Glutamatergic neuron (in vitro differentiated cells): ENCODE measurements around the gene NPPA. TPM values are rescaled to one million over a fixed set of nuclear protein-coding genes. Genes with fewer than 3 reads are reported as not detected.

Experiments
- DNase-seq: peaks from one replicate; pipeline ENCODE4 v3.0.0; 2022
- H3K27ac Mint-ChIP-seq: one replicate; pipeline ENCODE4 v1.8.0; 2020; ENCODE audit warnings: mild to moderate bottlenecking, mixed read lengths, inconsistent platforms; ENCODE audit not compliant: unreplicated experiment
- H3K27me3 Mint-ChIP-seq: one replicate; pipeline ENCODE4 v1.8.0; 2020; ENCODE audit warnings: mild to moderate bottlenecking, moderate library complexity, mixed read lengths, inconsistent platforms; ENCODE audit not compliant: unreplicated experiment
- H3K36me3 Mint-ChIP-seq: one replicate; pipeline ENCODE4 v1.8.0; 2020; ENCODE audit warnings: mild to moderate bottlenecking, mixed read lengths, inconsistent platforms; ENCODE audit not compliant: unreplicated experiment
- H3K4me1 Mint-ChIP-seq: one replicate; pipeline ENCODE4 v1.8.0; 2020; ENCODE audit warnings: mild to moderate bottlenecking, low read depth, mixed read lengths, inconsistent platforms; ENCODE audit not compliant: unreplicated experiment
- H3K4me3 Mint-ChIP-seq: one replicate; pipeline ENCODE4 v1.8.0; 2020; ENCODE audit warnings: mild to moderate bottlenecking, mixed read lengths, inconsistent platforms; ENCODE audit not compliant: unreplicated experiment
- H3K9me3 Mint-ChIP-seq: one replicate; pipeline ENCODE4 v1.8.0; 2020; ENCODE audit warnings: mild to moderate bottlenecking, moderate library complexity, mixed read lengths, inconsistent platforms; ENCODE audit not compliant: unreplicated experiment
- CTCF ChIP-seq: fragments of 200-600 bp; sonication (generic); IDR thresholded peaks from one replicate; pipeline ENCODE4 v1.5.0; 2021; ENCODE audit not compliant: partially characterized antibody, unreplicated experiment
- total RNA-seq: library from RNA; stranded (reverse); fragmentation: NEBNext Ultra II Directional; extraction: Animal tissue kit (Norgen Biotek cat#: 25700); gene quantifications from one replicate; pipeline ENCODE4 v1.2.1, GENCODE V29; 2021; ENCODE audit not compliant: unreplicated experiment

Gene NPPA
- total RNA-seq, 1 donor from 2014 or later = not detected

- Mint-ChIP-seq H3K27me3 (no peaks in the 10 kb centered on the region), H3K4me1 (no peaks in the 10 kb centered on the region)
- TF ChIP-seq CTCF = no peak
These were observed 21.5 kb upstream of the NPPA start for GRCh38 chr1:11869104-11869503.

GRCh38 chr1:11868331-11868980 is 20.9 kb upstream of the NPPA start:
- H3K36me3 Mint-ChIP-seq = no peaks in the 10 kb centered on the region
- H3K27ac Mint-ChIP-seq = no peak overlapping the region
- DNase-seq = no peak
- no peak overlapping the region for H3K4me3 Mint-ChIP-seq
- no peaks in the 10 kb centered on the region for H3K4me1 Mint-ChIP-seq
- no peaks in the 10 kb centered on the region for H3K9me3 Mint-ChIP-seq
- no peaks in the 10 kb centered on the region for H3K27me3 Mint-ChIP-seq
- no peak for TF ChIP-seq CTCF

More at GRCh38 chr1:11869104-11869503, 21.5 kb upstream of the NPPA start:
- H3K9me3 Mint-ChIP-seq = no peaks in the 10 kb centered on the region
- no peaks in the 10 kb centered on the region for H3K36me3 Mint-ChIP-seq
- no peak overlapping the region for H3K4me3 Mint-ChIP-seq
- no peak for DNase-seq
- no peak overlapping the region for H3K27ac Mint-ChIP-seq

GRCh38 chr1:11862890-11863289 is 15.3 kb upstream of the NPPA start:
- H3K36me3 Mint-ChIP-seq = peaks cover 10% of the 10 kb centered on the region
- DNase-seq = no peak
- peaks cover 25% of the 10 kb centered on the region for H3K27me3 Mint-ChIP-seq
- peaks cover 3% of the 10 kb centered on the region for H3K9me3 Mint-ChIP-seq
- no peak overlapping the region for H3K27ac Mint-ChIP-seq
- H3K4me1 Mint-ChIP-seq = no peaks in the 10 kb centered on the region
- no peak for TF ChIP-seq CTCF
- no peak overlapping the region for H3K4me3 Mint-ChIP-seq

GRCh38 chr1:11860587-11860986 is 13.0 kb upstream of the NPPA start:
- TF ChIP-seq CTCF = no peak
- peaks cover 28% of the 10 kb centered on the region for H3K27me3 Mint-ChIP-seq
- peaks cover 3% of the 10 kb centered on the region for H3K9me3 Mint-ChIP-seq
- no peak overlapping the region for H3K27ac Mint-ChIP-seq
- H3K4me1 Mint-ChIP-seq = no peaks in the 10 kb centered on the region
- H3K36me3 Mint-ChIP-seq = peaks cover 10% of the 10 kb centered on the region
- DNase-seq = no peak
- H3K4me3 Mint-ChIP-seq = no peak overlapping the region

GRCh38 chr1:11860083-11860482 is 12.5 kb upstream of the NPPA start:
- H3K4me1 Mint-ChIP-seq = no peaks in the 10 kb centered on the region
- peaks cover 10% of the 10 kb centered on the region for H3K36me3 Mint-ChIP-seq
- DNase-seq = no peak
- H3K27me3 Mint-ChIP-seq = peaks cover 29% of the 10 kb centered on the region
- peaks cover 3% of the 10 kb centered on the region for H3K9me3 Mint-ChIP-seq
- H3K4me3 Mint-ChIP-seq = no peak overlapping the region
- TF ChIP-seq CTCF = no peak
- no peak overlapping the region for H3K27ac Mint-ChIP-seq
